GM18951 (cell line): ENCODE measurements around the gene SND1.
"Not testable (repeated sequence)": the region's sequence is repeated elsewhere in the genome, so short reads cannot be mapped to it uniquely, and the experiment has no call there.

Experiments used
- POLR2A ChIP-seq: IDR thresholded peaks from 4 replicates; pipeline ENCODE4 v1.6.1; 2011; ENCODE audit warnings: mild to moderate bottlenecking; ENCODE audit not compliant: insufficient read length, insufficient read depth; ENCODE audit errors: extremely low read depth
- in situ Hi-C: fragments of 300-500 bp; cut with MboI; formaldehyde crosslinking; loops from one replicate; pipeline ENCODE4 v1.12.0; 2022; ENCODE audit warnings: low sequenced_read_pairs, mixed read lengths, inconsistent platforms; ENCODE audit not compliant: unreplicated experiment

Gene SND1

DNA sequence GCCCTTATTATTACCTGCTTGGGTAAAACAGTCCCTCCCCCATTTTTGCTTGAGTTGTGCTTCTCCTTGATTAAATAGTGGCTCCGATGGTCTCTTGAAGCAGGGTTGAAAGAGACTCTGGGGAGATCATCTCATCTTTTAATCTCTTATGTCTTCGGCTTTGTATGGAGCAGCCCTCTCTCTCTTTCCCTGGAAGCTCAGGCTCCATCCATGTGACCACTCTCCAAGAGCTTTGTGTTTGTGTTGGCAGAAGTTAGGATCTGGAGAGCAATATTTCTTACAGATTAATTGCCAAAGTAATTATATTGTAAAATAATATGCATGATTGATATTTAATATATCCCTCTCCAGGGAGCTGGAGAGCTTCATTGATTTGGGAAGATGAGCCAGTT is 302.4 kb downstream of the SND1 start:
- in situ Hi-C loops, result no loop called here
- no peak for TF ChIP-seq POLR2A

GRCh38 chr7:127955051-127955531 is 303.1 kb downstream of the SND1 start:
- no peak for TF ChIP-seq POLR2A
- in situ Hi-C loops, result no loop called here

- TF ChIP-seq POLR2A, result no peak
- in situ Hi-C loops, result no loop called here
These were observed 305.9 kb downstream of the SND1 start for GRCh38 chr7:127957886-127958285.

- in situ Hi-C loops, result no loop called here
These were observed 307.8 kb downstream of the SND1 start for GRCh38 chr7:127959770-127960169.

GRCh38 chr7:127961786-127962453 is 309.9 kb downstream of the SND1 start:
- no peak for TF ChIP-seq POLR2A
- in situ Hi-C loops, result no loop called here

More at GRCh38 chr7:127959770-127960169, 307.8 kb downstream of the SND1 start:
- no peak for TF ChIP-seq POLR2A

DNA sequence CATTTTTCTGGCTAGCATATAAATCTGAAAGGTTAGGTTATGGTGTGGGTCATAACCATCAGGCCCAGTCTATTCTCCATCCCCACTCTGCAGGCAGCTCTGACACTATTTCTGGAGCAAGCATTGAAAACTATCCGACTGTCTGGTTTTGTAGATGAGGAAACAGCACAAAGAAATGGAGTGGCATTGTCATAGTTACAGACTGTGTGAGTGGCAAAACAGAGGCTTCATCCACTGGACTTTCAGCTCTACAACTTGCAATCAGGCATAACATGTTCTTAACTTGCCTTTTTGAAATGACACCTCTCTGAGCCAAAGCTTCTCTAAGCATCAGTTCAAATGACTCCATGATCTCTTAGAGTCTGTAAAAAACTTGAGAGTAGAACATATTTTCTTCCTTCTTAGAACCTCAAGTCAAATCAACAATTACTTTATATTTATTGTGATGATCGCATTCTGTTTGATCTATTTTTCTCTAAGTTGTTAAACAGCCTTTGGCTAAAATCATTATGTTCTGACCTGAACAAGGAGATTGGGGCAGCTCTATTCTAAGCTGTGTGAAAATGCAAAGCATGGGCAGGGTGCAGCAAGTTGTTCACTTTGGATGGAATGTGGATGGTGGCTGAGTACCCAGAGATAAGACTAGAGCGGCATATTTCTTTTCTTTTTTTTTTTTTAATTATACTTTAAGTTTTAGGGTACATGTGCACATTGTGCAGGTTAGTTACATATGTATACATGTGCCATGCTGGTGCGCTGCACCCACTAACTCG is 310.8 kb downstream of the SND1 start:
- TF ChIP-seq POLR2A, result no peak
- in situ Hi-C loops, result no loop called here

GRCh38 chr7:127963850-127964249 is 311.9 kb downstream of the SND1 start:
- in situ Hi-C loops, result not testable (repeated sequence)

DNA sequence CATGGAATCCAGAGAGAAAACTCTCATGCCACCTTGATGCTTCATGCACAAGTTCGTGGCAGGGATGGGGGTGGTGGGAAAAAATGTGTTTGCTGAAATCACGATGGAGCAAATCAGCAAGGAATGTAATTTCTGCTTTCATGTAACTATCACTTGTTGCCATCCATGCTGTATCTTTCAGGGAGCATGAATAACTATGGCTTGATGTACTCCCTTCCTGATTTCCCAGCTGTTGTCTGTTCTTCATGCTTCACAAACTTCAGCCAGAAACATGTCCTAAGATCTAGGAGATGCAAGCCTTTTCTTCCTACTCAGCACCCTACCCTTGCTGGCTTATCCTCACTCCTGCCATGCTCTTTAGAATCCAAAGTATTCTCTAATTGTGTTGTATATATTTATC is 315.3 kb downstream of the SND1 start:
- TF ChIP-seq POLR2A, result no peak
- in situ Hi-C loops, result no loop called here

GRCh38 chr7:127968547-127968946 is 316.6 kb downstream of the SND1 start:
- no peak for TF ChIP-seq POLR2A
- in situ Hi-C loops, result no loop called here

DNA sequence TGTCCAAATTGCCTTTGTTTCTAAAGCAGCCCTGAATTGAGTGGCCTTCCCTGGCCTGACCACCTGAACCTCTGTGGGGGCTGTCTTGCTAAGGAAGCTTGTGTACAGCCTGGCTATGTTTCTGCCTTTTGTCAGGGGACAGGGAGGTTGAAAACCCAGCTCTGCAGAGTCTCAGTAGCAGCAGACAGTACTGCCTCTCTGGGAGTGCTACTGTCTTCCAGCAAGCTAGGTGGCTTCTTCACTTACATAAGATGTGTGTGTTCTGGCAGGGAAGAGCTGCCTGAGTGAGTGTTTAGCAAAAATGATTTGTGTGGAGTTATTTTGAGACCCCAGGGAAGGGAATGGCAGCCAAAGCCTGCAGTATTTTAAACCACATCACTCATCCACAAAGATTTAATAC is 321.8 kb downstream of the SND1 start:
- TF ChIP-seq POLR2A, result no peak
- in situ Hi-C loops, result no loop called here

DNA sequence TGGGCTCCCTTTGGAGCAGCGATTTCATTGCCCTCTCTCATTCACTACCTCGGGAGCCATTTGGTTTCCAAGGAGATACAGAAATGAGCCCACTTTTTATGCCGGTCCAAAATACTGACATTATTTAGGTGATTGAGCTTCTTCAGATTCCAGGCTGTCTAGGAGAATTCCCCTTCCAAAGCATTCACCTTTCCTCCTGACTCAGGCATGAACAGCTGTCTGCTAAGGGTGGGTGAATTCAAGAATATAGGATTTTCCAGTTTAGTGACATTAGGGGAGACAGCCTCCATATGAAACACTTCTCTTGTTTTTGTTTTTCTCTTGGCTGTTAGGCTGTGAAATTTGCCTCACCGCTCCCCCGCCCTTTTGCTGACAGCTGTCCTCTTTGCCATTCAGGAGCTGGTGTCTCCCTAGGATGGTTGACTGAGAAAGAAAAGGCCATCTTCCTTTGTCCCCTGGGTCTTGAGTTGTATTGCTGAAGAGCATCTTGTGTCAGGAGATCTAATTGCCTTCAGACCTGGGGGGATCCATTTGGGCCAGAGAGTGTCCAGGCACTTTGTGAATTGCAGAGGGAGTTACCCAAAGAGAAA is 322.5 kb downstream of the SND1 start:
- in situ Hi-C loops, result no loop called here

GRCh38 chr7:127976056-127976737 is 324.2 kb downstream of the SND1 start:
- in situ Hi-C loops, result no loop called here
- TF ChIP-seq POLR2A, result no peak

More for the DNA sequence above, 322.5 kb downstream of the SND1 start:
- TF ChIP-seq POLR2A, result no peak

DNA sequence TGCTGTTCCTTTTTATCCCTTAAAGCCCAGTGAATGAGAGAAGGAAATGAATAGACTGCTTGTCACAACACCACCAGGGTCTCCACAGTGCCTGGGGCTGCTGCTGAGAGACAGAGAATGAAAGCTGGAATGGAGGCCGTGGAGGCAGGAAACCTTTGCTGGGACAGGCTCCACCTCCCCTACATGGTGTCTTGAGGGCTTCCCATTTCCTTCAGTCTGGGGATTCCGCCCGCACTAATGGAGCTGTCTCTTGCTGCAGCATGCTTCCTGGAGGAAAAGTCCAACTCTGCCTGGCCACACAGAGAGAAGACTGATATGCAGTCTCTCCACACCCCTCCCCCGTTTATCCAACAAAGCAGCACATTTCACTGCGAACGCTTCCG is 324.7 kb downstream of the SND1 start:
- TF ChIP-seq POLR2A, result no peak
- in situ Hi-C loops, result no loop called here

DNA sequence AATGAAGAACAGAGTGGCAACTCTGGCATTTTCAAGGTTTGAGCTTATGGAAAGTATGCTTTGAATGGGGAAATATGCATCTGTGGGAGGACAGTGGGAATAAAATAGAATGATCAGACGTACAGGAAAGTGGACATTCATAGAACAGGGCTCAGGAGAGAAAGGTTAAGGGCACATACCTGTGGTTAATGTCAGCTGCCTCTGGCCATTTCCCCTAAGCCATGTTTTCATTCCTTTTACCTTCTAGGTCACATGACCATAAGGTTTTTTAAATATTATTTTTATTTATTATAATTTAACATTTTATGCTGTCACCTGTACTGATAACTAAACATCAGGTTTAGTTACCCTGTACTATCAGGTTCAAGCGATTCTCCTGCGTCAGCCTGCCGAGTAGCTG is 326.4 kb downstream of the SND1 start:
- in situ Hi-C loops, result no loop called here
- TF ChIP-seq POLR2A, result no peak
